Stimulated activated CD8-positive, alpha-beta memory T cell treated with anti-CD3 and anti-CD28 coated beads, Interleukin-4, amount 100 ng/mL, for 1 hour (primary cell): Measurements from ENCODE around the gene CYCS.
"Not testable (repeated sequence)": the region's sequence is repeated elsewhere in the genome, so short reads cannot be mapped to it uniquely, and the experiment has no call there.

ENCODE experiments used
- DNase-seq, 2 donors: peaks; one replicate each; pipeline ENCODE4 v3.0.0-alpha.2; 2020; ENCODE audit warnings: low read depth in 2 of 2, low spot score in 1 of 2

Gene CYCS

GRCh38 chr7:25118048-25118753, 6.9 kb downstream of the CYCS start:
- no peak for DNase-seq

GRCh38 chr7:25117226-25118047, 7.6 kb downstream of the CYCS start:
- DNase-seq, result no peak

- DNase-seq, result no peak
Measured at GRCh38 chr7:25116621-25117020, 8.4 kb downstream of the CYCS start.

- DNase-seq, result not testable (repeated sequence)
Measured at GRCh38 chr7:25110514-25110913, 14.5 kb downstream of the CYCS start.

- DNase-seq, result no peak
Measured at GRCh38 chr7:25109276-25109675, 15.8 kb downstream of the CYCS start.

GRCh38 chr7:25105911-25106310, 19.1 kb downstream of the CYCS start:
- no peak for DNase-seq

- no peak for DNase-seq
Measured at GRCh38 chr7:25103773-25104172, 21.3 kb downstream of the CYCS start.

- DNase-seq, result no peak
Measured at GRCh38 chr7:25101817-25102216, 23.2 kb downstream of the CYCS start.

- DNase-seq, result peak in 1 of 2 donors; percentile 35
Measured at GRCh38 chr7:25098096-25099046, 26.7 kb downstream of the CYCS start.

GRCh38 chr7:25095516-25096345, 29.3 kb downstream of the CYCS start:
- DNase-seq, result no peak

- peak; percentile 34 to 58 for DNase-seq
Measured at GRCh38 chr7:25093268-25093826, 31.7 kb downstream of the CYCS start.

GRCh38 chr7:25091779-25092178, 33.3 kb downstream of the CYCS start:
- DNase-seq, result no peak

- no peak for DNase-seq
Measured at GRCh38 chr7:25091176-25091575, 33.9 kb downstream of the CYCS start.

- no peak for DNase-seq
Measured at GRCh38 chr7:25090374-25090773, 34.7 kb downstream of the CYCS start.

- no peak for DNase-seq
Measured at GRCh38 chr7:25087855-25088254, 37.2 kb downstream of the CYCS start.

- no peak for DNase-seq
Measured at GRCh38 chr7:25084821-25085220, 40.2 kb downstream of the CYCS start.

- no peak for DNase-seq
Measured at GRCh38 chr7:25083201-25083600, 41.9 kb downstream of the CYCS start.

- not testable (repeated sequence) for DNase-seq
Measured at GRCh38 chr7:25082041-25082440, 43.0 kb downstream of the CYCS start.

- no peak for DNase-seq
Measured at GRCh38 chr7:25077096-25077495, 48.0 kb downstream of the CYCS start.

- no peak for DNase-seq
Measured at GRCh38 chr7:25075459-25075858, 49.6 kb downstream of the CYCS start.
